Measurements from ENCODE around the gene IPO11.

The IPO11 gene

DNA sequence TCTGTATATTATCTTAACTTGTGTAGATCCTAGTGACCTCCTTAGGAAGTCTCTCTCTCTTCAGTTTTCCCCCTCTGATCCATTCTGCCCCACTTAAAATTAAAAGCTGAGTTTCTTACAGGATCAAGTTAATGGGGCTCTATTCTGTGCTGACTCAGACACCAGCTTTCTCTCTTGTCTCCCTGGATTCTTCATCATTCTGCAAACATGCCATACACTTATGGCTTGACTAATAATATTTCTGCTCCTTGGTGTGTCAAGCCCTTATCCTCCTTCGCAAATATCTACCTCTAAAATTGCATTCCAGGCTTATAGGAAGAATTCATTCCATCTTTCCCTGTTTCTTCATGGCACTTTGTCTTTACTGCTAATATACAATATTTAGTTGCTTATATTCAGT is 184.1 kb downstream of the IPO11 start:
- H3K9me3 ChIP-seq (ENCODE audit: insufficient read depth, low read length) = no peaks in the 10 kb centered on the region
- H3K27ac ChIP-seq (ENCODE audit: low read depth, low read length) = no peak overlapping the region
- no peaks in the 10 kb centered on the region for H3K27me3 ChIP-seq (ENCODE audit: low read length)
- no peaks in the 10 kb centered on the region for H4K20me1 ChIP-seq (ENCODE audit: low read depth, low read length)
- TF ChIP-seq, protein P1, sequence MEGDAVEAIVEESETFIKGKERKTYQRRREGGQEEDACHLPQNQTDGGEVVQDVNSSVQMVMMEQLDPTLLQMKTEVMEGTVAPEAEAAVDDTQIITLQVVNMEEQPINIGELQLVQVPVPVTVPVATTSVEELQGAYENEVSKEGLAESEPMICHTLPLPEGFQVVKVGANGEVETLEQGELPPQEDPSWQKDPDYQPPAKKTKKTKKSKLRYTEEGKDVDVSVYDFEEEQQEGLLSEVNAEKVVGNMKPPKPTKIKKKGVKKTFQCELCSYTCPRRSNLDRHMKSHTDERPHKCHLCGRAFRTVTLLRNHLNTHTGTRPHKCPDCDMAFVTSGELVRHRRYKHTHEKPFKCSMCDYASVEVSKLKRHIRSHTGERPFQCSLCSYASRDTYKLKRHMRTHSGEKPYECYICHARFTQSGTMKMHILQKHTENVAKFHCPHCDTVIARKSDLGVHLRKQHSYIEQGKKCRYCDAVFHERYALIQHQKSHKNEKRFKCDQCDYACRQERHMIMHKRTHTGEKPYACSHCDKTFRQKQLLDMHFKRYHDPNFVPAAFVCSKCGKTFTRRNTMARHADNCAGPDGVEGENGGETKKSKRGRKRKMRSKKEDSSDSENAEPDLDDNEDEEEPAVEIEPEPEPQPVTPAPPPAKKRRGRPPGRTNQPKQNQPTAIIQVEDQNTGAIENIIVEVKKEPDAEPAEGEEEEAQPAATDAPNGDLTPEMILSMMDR (IDR thresholded peaks at IDR 0.05; ENCODE audit: insufficient read depth, low read length, poor library complexity, severe bottlenecking) = no peak
- no peak for TF ChIP-seq EZH2phosphoT487 (conservative IDR thresholded peaks at IDR 0.05; ENCODE audit: low read length)
- no peak overlapping the region for H3K4me2 ChIP-seq (ENCODE audit: low read depth, low read length, poor library complexity, severe bottlenecking)
- H3K4me3 ChIP-seq (ENCODE audit: insufficient read depth, low read length, poor library complexity, severe bottlenecking) = no peak overlapping the region
- H3K9ac ChIP-seq (ENCODE audit: low read length) = no peak overlapping the region
- H3K36me3 ChIP-seq (ENCODE audit: low read length) = peaks cover 7% of the 10 kb centered on the region; the same call in 1 of the 2 replicates
- no peaks in the 10 kb centered on the region for H3F3A ChIP-seq (ENCODE audit: insufficient read depth)
- H3K9me2 ChIP-seq (replicated peaks; ENCODE audit: insufficient read depth, low read length) = no peaks in the 10 kb centered on the region
- H3K79me2 ChIP-seq (ENCODE audit: insufficient read depth, low read length) = no peaks in the 10 kb centered on the region
- no peak overlapping the region for H2AFZ ChIP-seq (ENCODE audit: low read depth, low read length, severe bottlenecking)

DNA sequence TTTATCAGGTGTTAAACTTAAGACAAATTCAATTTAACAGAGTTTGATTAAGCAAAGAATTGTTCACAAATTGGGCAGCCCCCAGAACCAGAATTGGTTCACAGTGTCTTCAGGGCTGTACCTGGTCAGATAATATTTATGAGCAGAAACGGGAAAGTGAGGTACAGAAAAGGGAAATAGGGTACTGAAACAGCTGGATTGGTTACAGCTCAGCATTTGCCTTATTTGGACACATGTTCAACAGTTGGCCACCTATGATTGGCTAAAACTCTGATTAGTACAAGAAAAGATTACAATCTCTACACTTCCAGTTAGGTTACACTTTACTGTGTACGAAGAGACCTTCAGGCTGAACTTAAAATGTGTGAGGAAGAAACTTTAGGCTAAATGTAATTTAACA is 184.8 kb downstream of the IPO11 start:
- Histone ChIP-seq H4K20me1 (ENCODE audit: low read depth, low read length) (no peaks in the 10 kb centered on the region), H3K4me2 (ENCODE audit: low read depth, low read length, poor library complexity, severe bottlenecking) (no peak overlapping the region), H3K9me3 (ENCODE audit: insufficient read depth, low read length) (no peaks in the 10 kb centered on the region), H3K9ac (ENCODE audit: low read length) (no peak overlapping the region), H3K27me3 (ENCODE audit: low read length) (no peaks in the 10 kb centered on the region), H3K36me3 (ENCODE audit: low read length) (0 out of 2 replicates have a peak, but pooled peaks cover 7% of the 10 kb centered on the region), H3K4me3 (ENCODE audit: insufficient read depth, low read length, poor library complexity, severe bottlenecking) (no peak overlapping the region), H3K27ac (ENCODE audit: low read depth, low read length) (no peak overlapping the region), H2AFZ (ENCODE audit: low read depth, low read length, severe bottlenecking) (no peak overlapping the region), H3K9me2 (replicated peaks; ENCODE audit: insufficient read depth, low read length) (no peaks in the 10 kb centered on the region), H3K79me2 (ENCODE audit: insufficient read depth, low read length) (no peaks in the 10 kb centered on the region), H3F3A (ENCODE audit: insufficient read depth) (no peaks in the 10 kb centered on the region)
- TF ChIP-seq, protein P1 (IDR thresholded peaks at IDR 0.05; ENCODE audit: insufficient read depth, low read length, poor library complexity, severe bottlenecking) = no peak
- no peak for TF ChIP-seq EZH2phosphoT487 (conservative IDR thresholded peaks at IDR 0.05; ENCODE audit: low read length)

DNA sequence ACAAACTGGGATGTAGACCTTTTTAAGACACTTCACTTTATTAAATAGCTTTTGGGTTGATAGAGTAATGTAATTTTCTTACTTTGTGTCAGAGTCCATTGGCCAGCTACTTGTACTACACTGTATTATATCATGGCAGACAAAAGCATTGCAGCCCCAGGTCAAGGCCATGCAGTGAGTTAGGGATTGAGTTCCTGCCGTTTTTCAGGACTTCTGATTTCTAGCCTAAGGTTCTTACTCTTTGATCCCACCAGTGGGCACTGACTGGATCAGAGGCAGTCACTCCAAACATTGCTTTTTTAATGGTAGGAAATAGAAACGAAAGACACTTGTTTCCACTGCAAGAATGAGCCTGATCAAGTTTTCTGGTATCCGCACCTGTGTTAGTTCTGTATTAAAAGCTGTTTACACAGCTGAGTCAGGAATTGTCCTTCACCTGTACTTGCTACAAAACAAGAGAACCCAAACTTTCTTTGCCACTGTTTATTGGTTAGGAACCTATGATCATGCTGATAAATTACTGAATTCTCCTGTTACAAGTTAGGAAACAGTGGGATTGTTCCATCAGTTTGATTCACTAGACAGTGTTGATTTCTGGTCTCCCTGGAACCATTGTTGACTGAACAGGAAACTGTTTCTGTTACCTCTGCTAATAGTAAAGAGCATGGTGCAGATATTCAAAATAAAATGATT is 188.1 kb downstream of the IPO11 start:
- Histone ChIP-seq H4K20me1 (ENCODE audit: low read depth, low read length) (no peaks in the 10 kb centered on the region), H3K9ac (ENCODE audit: low read length) (no peak overlapping the region), H3K27ac (ENCODE audit: low read depth, low read length) (no peak overlapping the region), H2AFZ (ENCODE audit: low read depth, low read length, severe bottlenecking) (no peak overlapping the region), H3K4me2 (ENCODE audit: low read depth, low read length, poor library complexity, severe bottlenecking) (no peak overlapping the region), H3F3A (ENCODE audit: insufficient read depth) (no peaks in the 10 kb centered on the region), H3K9me3 (ENCODE audit: insufficient read depth, low read length) (no peaks in the 10 kb centered on the region), H3K79me2 (ENCODE audit: insufficient read depth, low read length) (no peaks in the 10 kb centered on the region), H3K9me2 (replicated peaks; ENCODE audit: insufficient read depth, low read length) (no peaks in the 10 kb centered on the region), H3K4me3 (ENCODE audit: insufficient read depth, low read length, poor library complexity, severe bottlenecking) (no peak overlapping the region), H3K36me3 (ENCODE audit: low read length) (peaks cover 8% of the 10 kb centered on the region; the same call in 1 of the 2 replicates), H3K27me3 (ENCODE audit: low read length) (no peaks in the 10 kb centered on the region)
- TF ChIP-seq, protein P1 (IDR thresholded peaks at IDR 0.05; ENCODE audit: insufficient read depth, low read length, poor library complexity, severe bottlenecking) = no peak
- TF ChIP-seq EZH2phosphoT487 (conservative IDR thresholded peaks at IDR 0.05; ENCODE audit: low read length) = no peak
